HEK293 (cell line): Measurements from ENCODE around the gene ODAD4.
A peak's percentile ranks its signal among the peaks of the same experiment; 100 is the strongest.

ENCODE experiments used
- CTCF ChIA-PET: fragments of 350-600 bp; formaldehyde crosslinking; extraction: SDS; loops from one replicate; lab custom pipeline; 2021; ENCODE audit warnings: antibody characterized with exemption; lab: Yijun Ruan, JAX
- POLR2A ChIA-PET: fragments of 300-600 bp; formaldehyde crosslinking; extraction: SDS; loops from one replicate; lab custom pipeline; 2020; ENCODE audit warnings: antibody characterized with exemption, inconsistent platforms; lab: Yijun Ruan, JAX
- H3K27ac ChIP-seq: fragments of 200-500 bp; sonication (Bioruptor generic); 2 replicates; pipeline ENCODE4 v1.5.1; 2014; ENCODE audit warnings: low read depth, low read length, control low read depth, inconsistent platforms; ENCODE audit errors: extremely low read depth
- H3K36me3 ChIP-seq, 2 experiments: fragments of 200-500 bp in 1 of 2; sonication (Bioruptor generic) in 1 of 2; 1 replicate in 1 of 2; 2 replicates in 1 of 2; pipeline ENCODE4 v1.5.1; 2014 to 2017; ENCODE audit warnings: inconsistent platforms in 2 of 2, low read length in 2 of 2; ENCODE audit not compliant: control insufficient read depth in 2 of 2, insufficient read depth in 1 of 2
- H3K4me1 ChIP-seq: fragments of 200-500 bp; sonication (Bioruptor generic); 2 replicates; pipeline ENCODE4 v1.5.1; 2014; ENCODE audit warnings: mild to moderate bottlenecking, low read length, inconsistent platforms; ENCODE audit not compliant: control insufficient read depth, insufficient read depth
- H3K4me3 ChIP-seq: 2 replicates; pipeline ENCODE4 v1.5.1; 2011; ENCODE audit warnings: low read depth, mild to moderate bottlenecking, control low read depth, low read length, moderate library complexity
- H3K9me3 ChIP-seq: fragments of 200-500 bp; sonication (Bioruptor generic); 2 replicates; pipeline ENCODE4 v1.5.1; 2014; ENCODE audit warnings: low read depth, low read length, inconsistent platforms; ENCODE audit not compliant: control insufficient read depth, insufficient read depth
- BCL11A ChIP-seq: fragments of 450-650 bp; formaldehyde crosslinking; IDR thresholded peaks from 2 replicates; pipeline ENCODE4 v1.5.1; 2016; ENCODE audit warnings: low read depth, missing biosample characterization, missing genetic modification characterization
- GLI2 ChIP-seq: fragments of 450-650 bp; formaldehyde crosslinking; IDR thresholded peaks from 2 replicates; pipeline ENCODE4; 2017; ENCODE audit warnings: missing biosample characterization, missing genetic modification characterization, low read depth, borderline replicate concordance
- GLI4 ChIP-seq: fragments of 450-650 bp; formaldehyde crosslinking; IDR thresholded peaks from 2 replicates; pipeline ENCODE4 v1.5.1; 2016; ENCODE audit warnings: missing biosample characterization, missing genetic modification characterization
- KLF8 ChIP-seq: fragments of 450-650 bp; formaldehyde crosslinking; IDR thresholded peaks from 2 replicates; pipeline ENCODE4 v1.5.1; 2016; ENCODE audit warnings: missing biosample characterization, missing genetic modification characterization
- PRDM10 ChIP-seq: fragments of 450-650 bp; formaldehyde crosslinking; IDR thresholded peaks from 2 replicates; pipeline ENCODE4 v1.5.1; 2016; ENCODE audit warnings: missing biosample characterization, missing genetic modification characterization
- PRDM4 ChIP-seq: fragments of 450-650 bp; formaldehyde crosslinking; IDR thresholded peaks from 2 replicates; pipeline ENCODE4 v1.5.1; 2017; ENCODE audit warnings: missing biosample characterization, missing genetic modification characterization
- PRDM6 ChIP-seq: fragments of 450-650 bp; formaldehyde crosslinking; IDR thresholded peaks from 2 replicates; pipeline ENCODE4 v1.5.1; 2017; ENCODE audit warnings: missing biosample characterization, missing genetic modification characterization
- REPIN1 ChIP-seq: fragments of 450-650 bp; formaldehyde crosslinking; IDR thresholded peaks from 2 replicates; pipeline ENCODE4 v1.5.1; 2017; ENCODE audit warnings: missing biosample characterization, missing genetic modification characterization, low read depth
- SP3 ChIP-seq: fragments of 450-650 bp; formaldehyde crosslinking; IDR thresholded peaks from 2 replicates; pipeline ENCODE4 v1.5.1; 2016; ENCODE audit warnings: missing biosample characterization, missing genetic modification characterization
- SP7 ChIP-seq: fragments of 450-650 bp; formaldehyde crosslinking; IDR thresholded peaks from 2 replicates; pipeline ENCODE4 v1.5.1; 2016; ENCODE audit warnings: missing biosample characterization, missing genetic modification characterization
- ZBTB17 ChIP-seq: fragments of 450-650 bp; formaldehyde crosslinking; IDR thresholded peaks from 2 replicates; pipeline ENCODE4 v1.5.1; 2016; ENCODE audit warnings: missing biosample characterization, missing genetic modification characterization
- ZBTB49 ChIP-seq: fragments of 450-650 bp; formaldehyde crosslinking; IDR thresholded peaks from 2 replicates; pipeline ENCODE4 v1.5.1; 2016; ENCODE audit warnings: missing biosample characterization, missing genetic modification characterization, low read depth
- ZEB2 ChIP-seq: fragments of 450-650 bp; formaldehyde crosslinking; IDR thresholded peaks from 2 replicates; pipeline ENCODE4 v1.5.1; 2016; ENCODE audit warnings: missing biosample characterization, missing genetic modification characterization
- ZNF10 ChIP-seq: fragments of 450-650 bp; formaldehyde crosslinking; IDR thresholded peaks from 2 replicates; pipeline ENCODE4 v1.5.1; 2017; ENCODE audit warnings: missing biosample characterization, missing genetic modification characterization
- ZNF140 ChIP-seq: fragments of 450-650 bp; formaldehyde crosslinking; IDR thresholded peaks from 2 replicates; pipeline ENCODE4 v1.5.1; 2016; ENCODE audit warnings: missing biosample characterization, missing genetic modification characterization
- ZNF266 ChIP-seq: fragments of 450-650 bp; formaldehyde crosslinking; IDR thresholded peaks from 2 replicates; pipeline ENCODE4 v1.5.1; 2016; ENCODE audit warnings: missing biosample characterization, missing genetic modification characterization, low read depth
- ZNF391 ChIP-seq: fragments of 450-650 bp; formaldehyde crosslinking; IDR thresholded peaks from 2 replicates; pipeline ENCODE4 v1.5.1; 2016; ENCODE audit warnings: low read depth, missing biosample characterization, missing genetic modification characterization, borderline replicate concordance
- ZNF404 ChIP-seq: fragments of 450-650 bp; formaldehyde crosslinking; IDR thresholded peaks from 2 replicates; pipeline ENCODE4 v1.5.1; 2017; ENCODE audit warnings: missing biosample characterization, missing genetic modification characterization
- ZNF416 ChIP-seq: fragments of 450-650 bp; formaldehyde crosslinking; IDR thresholded peaks from 2 replicates; pipeline ENCODE4 v1.5.1; 2016; ENCODE audit warnings: missing biosample characterization, missing genetic modification characterization
- ZNF473 ChIP-seq: fragments of 450-650 bp; formaldehyde crosslinking; IDR thresholded peaks from 2 replicates; pipeline ENCODE4 v1.5.1; 2017; ENCODE audit warnings: missing biosample characterization, missing genetic modification characterization
- ZNF585B ChIP-seq: fragments of 450-650 bp; formaldehyde crosslinking; IDR thresholded peaks from 2 replicates; pipeline ENCODE4 v1.5.1; 2016; ENCODE audit warnings: missing biosample characterization, missing genetic modification characterization
- ZNF600 ChIP-seq: fragments of 450-650 bp; formaldehyde crosslinking; IDR thresholded peaks from 2 replicates; pipeline ENCODE4 v1.5.1; 2016; ENCODE audit warnings: missing biosample characterization, missing genetic modification characterization
- ZNF624 ChIP-seq: fragments of 450-650 bp; formaldehyde crosslinking; IDR thresholded peaks from 2 replicates; pipeline ENCODE4 v1.5.1; 2017; ENCODE audit warnings: missing biosample characterization, missing genetic modification characterization
- ZNF791 ChIP-seq: fragments of 450-650 bp; formaldehyde crosslinking; IDR thresholded peaks from 2 replicates; pipeline ENCODE4 v1.5.1; 2016; ENCODE audit warnings: missing biosample characterization, missing genetic modification characterization
- ZNF843 ChIP-seq: fragments of 450-650 bp; formaldehyde crosslinking; IDR thresholded peaks from 2 replicates; pipeline ENCODE4 v1.5.1; 2016; ENCODE audit warnings: missing biosample characterization, missing genetic modification characterization
- ZSCAN30 ChIP-seq: fragments of 450-650 bp; IDR thresholded peaks from 2 replicates; pipeline ENCODE4 v1.5.1; 2018; ENCODE audit warnings: missing biosample characterization, mild to moderate bottlenecking, missing genetic modification characterization, moderate library complexity

Gene ODAD4

GRCh38 chr17:41894791-41895331 is 35.6 kb upstream of the ODAD4 start:
- Histone ChIP-seq H3K9me3 (no peaks in the 10 kb centered on the region), H3K36me3 (peaks cover 78 to 93% of the 10 kb centered on the region in 2 experiments), H3K27ac (no peak overlapping the region), H3K4me1 (no peaks in the 10 kb centered on the region), H3K4me3 (no peak overlapping the region)
- POLR2A ChIA-PET = interaction anchor here (0.7 to 2.1 kb wide), 2 partner anchors 36 to 83 kb away, joined by 3 to 7 read pairs; partner anchors contain the start of gene ODAD4
- CTCF ChIA-PET = interaction anchor here (0.6 to 1.6 kb wide), 6 partner anchors 8 to 199 kb away, joined by 3 to 9 read pairs (median 4); no protein-coding TSS in a partner anchor
- TF ChIP-seq GLI2 (tag by site-specific recombination) (no peak), ZEB2 (tag by site-specific recombination) (peak; percentile 85; the same call in 1 of the 2 replicates), PRDM4 (tag by site-specific recombination) (no peak), ZNF585B (tag by site-specific recombination) (no peak), SP7 (tag by site-specific recombination) (peak; percentile 88), ZNF391 (tag by site-specific recombination) (no peak), ZNF791 (tag by site-specific recombination) (no peak), ZNF10 (tag by site-specific recombination) (peak; percentile 48; the same call in 1 of the 2 replicates), GLI4 (tag by site-specific recombination) (no peak), ZBTB49 (tag by site-specific recombination) (no peak), BCL11A (tag by site-specific recombination) (0 out of 2 replicates have a peak, but pooled peaks have one; percentile 18), ZNF416 (tag by site-specific recombination) (no peak), KLF8 (tag by site-specific recombination) (peak; percentile 66), ZNF624 (no peak), SP3 (tag by site-specific recombination) (peak; percentile 20; the same call in 1 of the 2 replicates), ZNF140 (tag by site-specific recombination) (no peak), ZSCAN30 (tag by site-specific recombination) (no peak), ZNF600 (tag by site-specific recombination) (peak; percentile 84), ZNF843 (tag by site-specific recombination) (no peak), REPIN1 (tag by site-specific recombination) (no peak), PRDM6 (tag by site-specific recombination) (no peak), ZNF473 (tag by site-specific recombination) (no peak), ZNF404 (tag by site-specific recombination) (no peak), PRDM10 (tag by site-specific recombination) (peak; percentile 95), ZNF266 (tag by site-specific recombination) (no peak), ZBTB17 (tag by site-specific recombination) (peak; percentile 83)
